ENCODE measurements around the gene TCFL5.

Gene TCFL5

GRCh38 chr20:62820962-62821725 is 40.5 kb downstream of the TCFL5 start:
- no peaks in the 10 kb centered on the region for H3K9me3 ChIP-seq (ENCODE audit: low read length)
- no peak overlapping the region for H3K4me3 ChIP-seq (ENCODE audit: low read depth, low read length, poor library complexity, severe bottlenecking)
- no peak for TF ChIP-seq CTCF (IDR thresholded peaks at IDR 0.05; ENCODE audit: low read length)
- TF ChIP-seq EZH2 (IDR thresholded peaks at IDR 0.05; ENCODE audit: borderline replicate concordance, low read length): no peak
- no peaks in the 10 kb centered on the region; the same call in 1 of the 2 replicates for H3K27me3 ChIP-seq (ENCODE audit: insufficient read depth, low read length)
- H3K9me2 ChIP-seq (ENCODE audit: low read depth, low read length): no peaks in the 10 kb centered on the region
- H2AFZ ChIP-seq (ENCODE audit: low read length): no peak overlapping the region
- H3K9ac ChIP-seq (ENCODE audit: low read length): no peak overlapping the region
- no peaks in the 10 kb centered on the region for H3K79me2 ChIP-seq (ENCODE audit: insufficient read depth, low read length)
- H4K20me1 ChIP-seq (ENCODE audit: insufficient read depth, low read length): no peaks in the 10 kb centered on the region
- no peaks in the 10 kb centered on the region for H3F3A ChIP-seq (ENCODE audit: insufficient read depth, low read length)
- H3K4me2 ChIP-seq (ENCODE audit: low read length): no peak overlapping the region
- no peaks in the 10 kb centered on the region for H3K36me3 ChIP-seq (ENCODE audit: insufficient read depth, low read length)
- H3K27ac ChIP-seq (ENCODE audit: low read depth, low read length, poor library complexity, severe bottlenecking): no peak overlapping the region
- peaks cover 11% of the 10 kb centered on the region for H3K4me1 ChIP-seq (ENCODE audit: insufficient read depth, low read length, severe bottlenecking)

DNA sequence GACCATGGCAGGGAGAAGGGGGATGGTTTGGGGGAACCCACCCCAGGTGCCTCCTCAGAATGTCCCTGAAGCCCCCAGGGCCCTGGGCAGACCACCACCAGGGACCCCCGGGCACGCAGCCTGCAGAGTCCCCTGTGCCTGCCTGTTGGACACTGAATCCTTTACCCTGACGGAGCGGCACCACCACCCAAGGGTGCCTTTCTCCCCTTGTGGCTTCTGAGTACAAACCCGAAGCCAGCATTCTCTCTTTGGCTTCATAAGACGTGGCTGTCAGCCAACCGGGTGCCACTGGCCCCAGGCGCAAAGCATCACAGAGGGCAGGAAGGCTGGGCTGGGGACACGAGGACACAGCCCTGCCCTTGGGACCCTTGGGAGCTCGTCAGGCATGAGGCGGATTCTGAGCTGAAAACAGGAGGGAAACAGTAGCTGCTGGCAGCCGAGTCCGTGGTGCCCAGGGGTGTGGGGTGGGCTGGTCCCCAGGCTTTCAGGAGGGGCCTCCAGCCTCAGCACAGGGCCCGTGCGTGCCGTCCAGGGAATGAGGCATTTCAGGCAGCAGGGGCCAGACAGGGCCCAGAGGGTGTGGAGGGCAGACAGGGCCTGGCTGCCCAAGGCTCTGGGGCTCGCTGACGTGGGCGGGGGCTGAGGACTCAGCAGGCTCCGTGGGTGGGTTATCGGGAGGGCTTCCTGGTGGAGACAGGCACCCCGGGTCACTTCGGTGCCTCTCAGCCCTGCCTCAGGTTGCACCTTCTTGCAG is 41.2 kb downstream of the TCFL5 start:
- no peaks in the 10 kb centered on the region for H3K9me3 ChIP-seq (ENCODE audit: low read length)
- H3K27ac ChIP-seq (ENCODE audit: low read depth, low read length, poor library complexity, severe bottlenecking): no peak overlapping the region
- H3K9me2 ChIP-seq (ENCODE audit: low read depth, low read length): no peaks in the 10 kb centered on the region
- no peak overlapping the region for H3K9ac ChIP-seq (ENCODE audit: low read length)
- no peak for TF ChIP-seq EZH2 (IDR thresholded peaks at IDR 0.05; ENCODE audit: borderline replicate concordance, low read length)
- no peak for TF ChIP-seq CTCF (IDR thresholded peaks at IDR 0.05; ENCODE audit: low read length)
- no peaks in the 10 kb centered on the region for H3F3A ChIP-seq (ENCODE audit: insufficient read depth, low read length)
- H3K4me3 ChIP-seq (ENCODE audit: low read depth, low read length, poor library complexity, severe bottlenecking): no peak overlapping the region
- no peak overlapping the region for H2AFZ ChIP-seq (ENCODE audit: low read length)
- no peak overlapping the region for H3K4me2 ChIP-seq (ENCODE audit: low read length)
- no peaks in the 10 kb centered on the region; the same call in 1 of the 2 replicates for H3K27me3 ChIP-seq (ENCODE audit: insufficient read depth, low read length)
- H3K4me1 ChIP-seq (ENCODE audit: insufficient read depth, low read length, severe bottlenecking): peaks cover 10% of the 10 kb centered on the region
- H4K20me1 ChIP-seq (ENCODE audit: insufficient read depth, low read length): no peaks in the 10 kb centered on the region
- H3K79me2 ChIP-seq (ENCODE audit: insufficient read depth, low read length): no peaks in the 10 kb centered on the region
- no peaks in the 10 kb centered on the region for H3K36me3 ChIP-seq (ENCODE audit: insufficient read depth, low read length)

GRCh38 chr20:62819494-62820174 is 42.0 kb downstream of the TCFL5 start:
- TF ChIP-seq EZH2 (IDR thresholded peaks at IDR 0.05; ENCODE audit: borderline replicate concordance, low read length): no peak
- no peak for TF ChIP-seq CTCF (IDR thresholded peaks at IDR 0.05; ENCODE audit: low read length)
- no peak overlapping the region for H3K9ac ChIP-seq (ENCODE audit: low read length)
- H3K79me2 ChIP-seq (ENCODE audit: insufficient read depth, low read length): no peaks in the 10 kb centered on the region
- H3K27me3 ChIP-seq (ENCODE audit: insufficient read depth, low read length): no peaks in the 10 kb centered on the region; the same call in 1 of the 2 replicates
- no peaks in the 10 kb centered on the region for H3K9me2 ChIP-seq (ENCODE audit: low read depth, low read length)
- H4K20me1 ChIP-seq (ENCODE audit: insufficient read depth, low read length): no peaks in the 10 kb centered on the region
- no peaks in the 10 kb centered on the region for H3K9me3 ChIP-seq (ENCODE audit: low read length)
- no peak overlapping the region for H3K4me3 ChIP-seq (ENCODE audit: low read depth, low read length, poor library complexity, severe bottlenecking)
- H2AFZ ChIP-seq (ENCODE audit: low read length): no peak overlapping the region
- no peak overlapping the region for H3K27ac ChIP-seq (ENCODE audit: low read depth, low read length, poor library complexity, severe bottlenecking)
- H3F3A ChIP-seq (ENCODE audit: insufficient read depth, low read length): no peaks in the 10 kb centered on the region
- H3K4me1 ChIP-seq (ENCODE audit: insufficient read depth, low read length, severe bottlenecking): peaks cover 4% of the 10 kb centered on the region
- H3K4me2 ChIP-seq (ENCODE audit: low read length): no peak overlapping the region
- H3K36me3 ChIP-seq (ENCODE audit: insufficient read depth, low read length): no peaks in the 10 kb centered on the region

Data from OCI-LY1 (cell line).